Activated CD8-positive, alpha-beta memory T cell treated with anti-CD3 and anti-CD28 coated beads, Interleukin-2, amount 50 U/mL, for 48 hours (primary cell): ENCODE data around the gene TCP11.
A peak's percentile ranks its signal among the peaks of the same experiment; 100 is the strongest.

Experiments used
- DNase-seq: peaks from one replicate; pipeline ENCODE4 v3.0.0-alpha.2; 2020

TCP11 gene

GRCh38 chr6:35141007-35141655 lies at the start of gene TCP11:
Gene TCP11, minus strand, starts transcription at chr6:35141339. Its CDS starts 469 bp downstream, at chr6:35140870.
- DNase-seq: peak; percentile 65

- no peak for DNase-seq
Measured at GRCh38 chr6:35190306-35190705, 49.2 kb upstream of the TCP11 start.

GRCh38 chr6:35188886-35189285 lies 47.7 kb upstream of the TCP11 start:
- DNase-seq: no peak

DNA sequence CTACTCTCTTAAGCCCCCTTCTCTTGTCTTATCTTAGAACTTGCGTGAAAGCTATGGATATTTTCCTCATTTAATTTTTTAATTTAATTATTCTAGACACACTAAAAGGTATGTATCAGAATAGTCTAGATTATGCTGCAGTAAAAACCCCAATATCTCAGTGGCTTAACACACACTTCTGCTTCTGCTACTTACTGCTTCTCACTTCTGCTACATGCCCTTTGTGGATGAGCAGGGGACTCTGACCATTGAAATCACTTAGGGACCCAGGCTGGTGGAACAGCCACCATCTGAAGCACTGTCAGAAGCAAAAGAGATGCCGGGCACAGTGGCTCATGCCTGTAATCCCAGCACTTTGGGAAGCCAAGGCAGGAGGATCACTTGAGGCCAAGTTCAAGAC lies 45.4 kb upstream of the TCP11 start:
- DNase-seq: no peak

DNA sequence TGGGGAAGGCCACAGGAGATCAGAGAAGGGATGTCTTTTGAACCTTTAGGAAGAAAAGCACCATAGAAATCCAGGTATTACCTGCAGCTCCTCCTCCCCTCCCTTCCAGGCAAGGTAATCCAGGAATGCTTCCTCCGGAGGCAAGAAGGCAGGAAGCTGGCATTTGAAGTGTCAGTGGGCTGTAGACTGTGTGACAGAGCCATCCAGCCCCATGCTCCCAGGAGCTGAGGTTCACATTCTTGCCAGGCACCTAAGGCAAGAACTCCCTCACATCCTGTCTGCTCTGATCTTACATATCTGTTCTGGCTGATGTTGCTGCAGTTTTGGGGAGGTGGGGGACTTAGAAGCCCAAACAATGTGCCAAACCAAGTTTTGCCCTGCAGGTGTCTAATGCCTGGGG lies 44.8 kb upstream of the TCP11 start:
- no peak for DNase-seq

DNA sequence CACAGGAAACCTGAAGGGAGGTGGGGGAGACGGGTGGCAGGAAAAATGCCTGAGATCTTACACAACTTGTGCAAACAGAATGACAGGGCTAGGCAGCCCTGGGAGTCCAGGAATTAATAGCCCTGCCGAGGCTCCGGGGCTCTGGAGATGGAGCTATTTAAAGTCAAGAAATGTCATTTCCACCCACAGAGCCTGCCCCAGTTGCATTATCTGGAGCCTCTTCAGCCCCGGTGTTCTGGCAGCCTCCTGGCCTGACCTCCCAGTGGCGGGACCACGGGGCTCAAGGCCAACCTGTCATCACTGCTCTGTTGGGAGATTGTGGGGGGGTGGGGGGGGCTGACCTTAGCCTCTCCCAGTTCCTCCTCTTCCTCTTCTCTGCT lies 44.2 kb upstream of the TCP11 start:
- DNase-seq: no peak

- DNase-seq: no peak
Measured at GRCh38 chr6:35184580-35185301, 43.6 kb upstream of the TCP11 start.

GRCh38 chr6:35183935-35184334 lies 42.8 kb upstream of the TCP11 start:
- DNase-seq: no peak

- DNase-seq: no peak
Measured at GRCh38 chr6:35183281-35183680, 42.1 kb upstream of the TCP11 start.

DNA sequence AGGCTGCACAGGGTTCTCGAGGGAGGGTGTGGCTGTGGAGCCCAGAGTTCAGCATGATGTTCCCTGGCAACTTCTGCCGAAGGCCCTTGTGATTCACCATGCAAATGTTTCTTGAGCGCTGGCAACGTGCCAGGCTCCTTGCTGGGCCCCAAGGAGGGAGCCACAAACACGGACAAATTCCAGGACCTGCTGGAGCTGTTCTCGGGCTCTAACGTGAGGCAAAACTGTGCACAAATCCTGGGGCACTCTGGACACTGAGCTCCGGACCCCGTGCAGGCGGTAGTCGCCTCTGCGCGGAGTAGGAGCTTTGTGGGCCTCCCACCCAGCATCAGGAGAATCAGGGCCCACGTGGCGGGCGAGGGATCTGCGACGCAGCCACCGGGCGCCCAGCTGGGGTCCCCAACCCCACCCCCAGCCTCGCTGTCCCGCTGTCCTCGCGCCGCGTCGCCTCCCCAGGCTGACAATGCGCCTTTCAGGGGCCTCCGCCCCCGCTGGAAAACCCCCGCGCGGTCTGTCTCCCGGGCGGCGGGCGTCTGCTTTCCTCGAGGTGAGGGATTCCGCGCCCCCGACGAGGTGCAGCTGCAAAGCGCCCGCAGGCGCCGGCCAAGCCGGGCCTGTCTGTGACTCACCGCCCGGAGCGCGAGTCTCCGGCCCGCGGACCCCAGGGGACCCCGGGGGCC lies 40.9 kb upstream of the TCP11 start:
- DNase-seq: no peak

- no peak for DNase-seq
Measured at GRCh38 chr6:35181308-35181932, 40.3 kb upstream of the TCP11 start.

- DNase-seq: no peak
Measured at GRCh38 chr6:35179901-35180535, 38.9 kb upstream of the TCP11 start.

DNA sequence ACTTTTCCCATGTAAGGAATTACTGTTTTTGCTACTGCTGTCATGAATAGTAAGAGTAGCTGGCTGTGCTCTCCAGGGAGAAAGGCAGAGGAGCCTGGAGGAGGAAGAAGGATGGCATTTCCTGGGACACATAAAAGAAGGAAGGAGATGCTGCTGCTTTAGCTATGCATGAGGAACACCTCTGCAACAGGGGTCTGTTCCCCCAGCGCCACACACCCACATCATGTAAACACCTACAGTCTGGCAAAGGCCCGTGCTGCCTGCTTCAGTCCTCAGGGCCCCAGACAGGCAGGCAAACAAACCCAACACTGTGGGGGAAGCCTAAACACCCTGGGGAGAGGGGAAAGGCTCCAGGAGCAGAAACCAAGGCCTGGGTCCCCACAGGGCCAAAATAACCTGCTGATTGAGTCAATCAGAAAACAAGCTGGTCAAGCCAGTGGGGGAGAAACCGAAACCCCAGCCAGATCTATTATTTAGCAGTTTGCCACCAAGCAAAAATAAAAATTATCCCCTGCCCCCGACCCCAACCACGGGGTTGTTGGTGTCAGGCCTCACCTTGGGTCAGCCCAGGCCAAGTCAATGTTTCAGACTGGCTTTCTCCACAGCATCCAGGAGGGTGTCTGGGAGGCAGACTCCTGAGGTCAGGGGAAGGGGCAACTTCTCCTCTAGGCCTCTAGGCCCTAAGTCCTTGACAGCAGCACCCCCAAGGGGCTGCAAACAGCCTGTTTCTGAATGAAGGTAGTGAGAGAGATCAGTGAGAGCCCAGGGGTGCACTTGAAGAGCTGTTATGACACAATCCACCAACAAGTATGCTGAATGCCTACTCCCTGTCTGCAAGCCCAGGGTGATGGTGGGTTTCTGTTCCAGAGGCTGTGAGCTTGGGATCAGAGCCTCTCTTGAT lies 38.0 kb upstream of the TCP11 start:
- DNase-seq: no peak

DNA sequence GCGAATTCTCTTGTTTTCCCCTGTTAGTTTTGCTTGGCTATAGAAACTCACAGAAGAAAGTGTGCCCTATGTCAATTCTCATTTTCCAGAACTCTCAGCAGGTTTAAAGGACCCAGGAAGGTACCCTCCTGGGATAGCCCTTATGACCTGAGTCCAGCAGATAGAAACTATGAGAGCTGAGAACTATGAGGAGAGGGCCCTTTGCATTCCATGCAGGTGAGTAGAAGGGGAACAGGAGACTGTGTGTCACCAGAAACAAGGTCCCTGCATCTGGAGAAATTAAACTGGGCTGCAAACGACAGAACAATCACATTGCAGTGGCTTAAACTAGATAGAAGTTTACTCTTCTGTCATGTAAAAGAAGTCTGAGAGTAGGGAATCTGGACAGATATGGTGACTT lies 36.9 kb upstream of the TCP11 start:
- DNase-seq: no peak

DNA sequence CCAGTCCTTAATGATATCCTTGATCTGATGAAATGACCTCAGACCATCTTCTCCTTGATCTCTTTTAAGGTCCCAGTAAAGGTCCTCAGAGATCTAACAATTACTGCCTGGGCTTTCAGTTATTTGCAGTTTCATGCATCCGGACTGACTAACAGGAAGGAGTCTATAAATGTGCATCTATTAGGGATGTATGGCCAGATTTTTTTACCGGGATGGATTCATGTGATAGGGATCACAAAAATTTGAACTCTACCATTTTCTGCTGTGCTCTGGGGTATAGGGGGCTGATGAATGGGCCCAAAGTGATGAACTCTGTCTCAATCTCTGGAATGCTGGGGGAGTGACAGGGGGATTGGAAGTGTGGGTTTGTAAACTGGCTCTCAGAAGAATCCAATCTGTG lies 36.5 kb upstream of the TCP11 start:
- DNase-seq: no peak

DNA sequence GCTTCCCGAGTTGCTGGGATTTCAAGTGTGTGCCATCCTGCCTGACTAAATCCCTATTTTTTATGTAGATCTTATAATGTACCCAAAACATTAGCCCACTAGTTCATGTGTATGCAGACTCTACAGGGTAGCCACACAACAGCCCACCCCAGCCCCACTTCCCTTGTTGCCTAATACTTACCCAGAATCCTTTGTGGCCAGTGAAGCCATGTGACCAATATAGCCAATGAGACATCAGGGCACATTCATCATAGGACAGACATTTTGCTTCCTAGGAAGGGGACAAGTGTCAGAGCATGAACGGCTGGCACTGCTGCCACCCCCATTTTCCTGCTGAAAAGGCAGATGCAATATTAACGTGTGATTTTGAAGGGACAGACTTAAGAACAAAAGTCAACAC lies 36.0 kb upstream of the TCP11 start:
- no peak for DNase-seq

DNA sequence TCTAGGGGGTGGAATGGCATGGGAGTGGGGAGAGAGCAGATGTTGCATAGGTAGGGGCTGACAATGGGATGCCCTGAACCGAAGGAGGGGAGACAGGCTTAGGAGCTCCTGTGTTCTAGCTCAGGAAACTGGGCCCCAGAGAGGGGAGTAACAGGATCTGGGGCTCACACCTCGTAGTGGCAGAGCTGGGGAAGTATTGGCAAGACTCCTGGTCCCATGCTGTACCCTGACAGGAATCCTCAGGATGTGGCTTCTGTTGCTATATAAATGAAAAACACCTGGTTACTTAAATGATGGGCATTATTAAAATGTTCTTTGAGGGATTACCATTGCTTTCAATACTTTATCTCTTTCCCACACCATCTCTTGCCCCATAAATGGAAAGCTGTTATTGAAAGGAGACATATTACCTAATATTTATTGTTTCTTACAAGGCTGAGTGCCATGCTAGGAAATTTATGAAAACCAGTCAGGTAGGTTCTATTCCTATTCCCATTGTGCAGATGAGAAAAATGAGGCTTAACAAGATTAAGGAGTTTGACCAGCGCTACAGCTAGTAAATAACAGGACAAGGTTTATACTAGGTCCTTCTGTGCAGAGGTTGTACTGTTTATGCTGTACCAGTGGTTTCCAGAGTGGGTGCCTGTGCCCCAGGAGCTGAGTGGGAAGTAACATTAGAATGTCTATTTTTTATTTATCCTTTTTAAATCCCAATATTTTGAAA lies 35.3 kb upstream of the TCP11 start:
- no peak for DNase-seq

- DNase-seq: no peak
Measured at GRCh38 chr6:35174501-35174900, 33.4 kb upstream of the TCP11 start.

- DNase-seq: peak; percentile 36
Measured at GRCh38 chr6:35174088-35174434, 32.9 kb upstream of the TCP11 start.

DNA sequence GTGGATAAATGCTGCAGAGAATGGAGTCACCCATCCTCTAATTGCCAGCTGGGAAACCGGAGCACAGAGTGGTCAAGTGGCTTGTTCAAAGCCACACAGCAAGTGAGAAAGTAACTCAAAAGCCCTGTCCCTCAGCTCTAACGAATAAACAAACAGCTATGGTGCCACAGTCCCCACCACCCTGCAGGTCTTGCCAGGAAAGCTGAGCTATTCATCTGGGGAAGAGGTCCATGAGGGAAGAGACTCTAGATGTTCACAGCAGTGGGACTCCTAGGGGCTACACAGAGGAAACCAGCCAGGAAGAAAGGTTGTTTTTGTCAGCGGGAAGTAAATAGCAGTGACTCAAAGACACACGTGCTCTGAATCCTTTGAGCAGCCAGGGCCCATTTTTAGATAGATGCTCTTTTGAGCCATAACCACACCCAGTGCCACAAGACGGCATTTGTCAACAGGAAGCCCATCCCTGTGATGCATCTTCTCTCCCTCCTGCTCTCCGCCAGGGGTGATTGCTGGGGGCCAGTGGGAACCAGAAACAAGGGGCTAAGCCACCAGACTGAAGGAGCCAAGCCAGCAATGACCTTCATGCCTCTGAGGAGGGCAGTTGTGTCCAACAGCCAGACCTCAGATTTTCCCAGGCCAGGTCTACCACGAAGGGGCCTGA lies 32.4 kb upstream of the TCP11 start:
- DNase-seq: no peak

DNA sequence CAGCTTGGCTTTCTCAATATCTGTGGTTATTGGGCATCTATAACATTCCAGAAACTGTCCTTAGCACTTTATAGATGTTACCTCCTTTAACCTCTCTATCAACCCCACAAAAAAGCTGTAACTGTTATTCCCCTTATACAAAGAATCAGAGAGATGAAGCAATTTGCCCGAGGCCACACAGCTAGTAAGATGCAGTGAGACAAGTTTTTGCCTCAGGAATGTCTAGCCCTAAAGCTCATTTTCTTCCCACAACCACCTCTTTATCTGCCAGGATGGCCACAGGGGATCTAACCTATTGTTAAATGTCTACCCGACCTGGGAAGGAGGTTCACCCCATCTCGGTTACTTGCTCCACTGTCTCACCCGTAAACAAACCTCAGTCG lies 31.9 kb upstream of the TCP11 start:
- DNase-seq: peak; percentile 32
